ENCODE results near the gene MDC1.
"Not testable (repeated sequence)": the region's sequence is repeated elsewhere in the genome, so short reads cannot be mapped to it uniquely, and the experiment has no call there.

MDC1 gene

GRCh38 chr6:30723159-30723842 is 6.2 kb upstream of the MDC1 start:
- DNase-seq, result not testable (repeated sequence)

- DNase-seq, result peak; percentile 54
Observed at GRCh38 chr6:30722280-30723112, 5.4 kb upstream of the MDC1 start.

GRCh38 chr6:30722025-30722279 is 4.9 kb upstream of the MDC1 start:
- not testable (repeated sequence) for DNase-seq

- peak; percentile 81 for DNase-seq
Observed at GRCh38 chr6:30721198-30722024, 4.3 kb upstream of the MDC1 start.

GRCh38 chr6:30720738-30721197 is 3.7 kb upstream of the MDC1 start:
- peak; percentile 35 for DNase-seq

GRCh38 chr6:30719791-30720737 is 3.0 kb upstream of the MDC1 start, which contains the start of gene TUBB:
TSS of gene TUBB (plus strand) at chr6:30720352. CDS start at chr6:30720507, 155 bp downstream.
- peak; percentile 96 for DNase-seq

- DNase-seq, result peak; percentile 81
Observed at GRCh38 chr6:30719356-30719755, 2.3 kb upstream of the MDC1 start.

GRCh38 chr6:30717845-30718720 is 1.0 kb upstream of the MDC1 start:
- not testable (repeated sequence) for DNase-seq

- no peak for DNase-seq
Observed at GRCh38 chr6:30716879-30717128, 277 bp downstream of the MDC1 start.

- DNase-seq, result no peak
Observed at GRCh38 chr6:30714263-30714662, 2.8 kb downstream of the MDC1 start.

GRCh38 chr6:30712441-30712945 is 4.6 kb downstream of the MDC1 start:
- no peak for DNase-seq

- no peak for DNase-seq
Observed at GRCh38 chr6:30711758-30712380, 5.2 kb downstream of the MDC1 start.

GRCh38 chr6:30709101-30709868 is 7.8 kb downstream of the MDC1 start:
- no peak for DNase-seq

GRCh38 chr6:30707281-30707850 is 9.7 kb downstream of the MDC1 start:
- peak; percentile 90 for DNase-seq

- DNase-seq, result no peak
Observed at GRCh38 chr6:30705620-30706019, 11.5 kb downstream of the MDC1 start.

GRCh38 chr6:30703821-30704220 is 13.3 kb downstream of the MDC1 start:
- DNase-seq, result no peak

GRCh38 chr6:30703011-30703410 is 14.1 kb downstream of the MDC1 start:
- no peak for DNase-seq

- no peak for DNase-seq
Observed at GRCh38 chr6:30700340-30700739, 16.7 kb downstream of the MDC1 start.

GRCh38 chr6:30696432-30696831 is 20.6 kb downstream of the MDC1 start:
- DNase-seq, result no peak

Measured in DMS79 treated with DMSO at 0.1 percent for 48 hours (cell line).